ENCODE data around the gene OTUB1. TPM values are rescaled to one million over a fixed set of nuclear protein-coding genes. Genes with fewer than 3 reads are reported as not detected.

The OTUB1 gene
- total and polyA plus RNA-seq, 4 donors, result 40.8 to 95.2 (median 72.3) TPM

- no peak overlapping the region for H3K4me3 ChIP-seq
- H3K36me3 ChIP-seq (ENCODE audit: control insufficient read depth in 4 of 4, insufficient read depth in 4 of 4, low read length in 4 of 4), result peaks cover 17 to 56% (median 25%) of the 10 kb centered on the region in 4 donors
- H3K27ac ChIP-seq (ENCODE audit: low read depth in 1 of 2, low read length in 1 of 2), result no peak overlapping the region
- H3K9me3 ChIP-seq (ENCODE audit: control insufficient read depth in 4 of 4, insufficient read depth in 3 of 4, low read length in 3 of 4), result peaks cover 0 to 3% (median 0%) of the 10 kb centered on the region in 4 donors
- TF ChIP-seq CTCF (IDR thresholded peaks at IDR 0.05; ENCODE audit: control extremely low read depth, extremely low read depth), result no peak
- 64% methylated on average over 6 of the region's 6 CpGs for WGBS, 2 donors
- peaks cover 0 to 3% (median 0%) of the 10 kb centered on the region in 5 donors for H3K4me1 ChIP-seq (ENCODE audit: control insufficient read depth in 5 of 5, insufficient read depth in 5 of 5, low read length in 5 of 5)
- ATAC-seq (ENCODE audit: insufficient read depth, low FRiP score) (no peak), DNase-seq (no peak)
- H3K9ac ChIP-seq (ENCODE audit: insufficient read depth in 1 of 2, low read length in 2 of 2), result no peak overlapping the region
- H3K27me3 ChIP-seq (ENCODE audit: control insufficient read depth in 3 of 3, insufficient read depth in 3 of 3, low read length in 2 of 3), result no peaks in the 10 kb centered on the region
Observed at GRCh38 chr11:63993993-63994392, 7.8 kb downstream of the OTUB1 start.

- no peak overlapping the region for H3K4me3 ChIP-seq
- no peaks in the 10 kb centered on the region for H3K27me3 ChIP-seq (ENCODE audit: control insufficient read depth in 3 of 3, insufficient read depth in 3 of 3, low read length in 2 of 3)
- peaks cover 0 to 3% (median 0%) of the 10 kb centered on the region in 4 donors for H3K9me3 ChIP-seq (ENCODE audit: control insufficient read depth in 4 of 4, insufficient read depth in 3 of 4, low read length in 3 of 4)
- H3K4me1 ChIP-seq (ENCODE audit: control insufficient read depth in 5 of 5, insufficient read depth in 5 of 5, low read length in 5 of 5), result peaks cover under 1 to 22% (median 13%) of the 10 kb centered on the region in 5 donors
- H3K36me3 ChIP-seq (ENCODE audit: control insufficient read depth in 4 of 4, insufficient read depth in 4 of 4, low read length in 4 of 4), result peaks cover 8 to 44% (median 17%) of the 10 kb centered on the region in 4 donors
- WGBS, 2 donors, result 92% methylated on average over 15 to 18 of the region's 18 CpGs
- H3K9ac ChIP-seq (ENCODE audit: insufficient read depth in 1 of 2, low read length in 2 of 2), result no peak overlapping the region
- DNase-seq (no peak), ATAC-seq (ENCODE audit: insufficient read depth, low FRiP score) (no peak)
- TF ChIP-seq CTCF (IDR thresholded peaks at IDR 0.05; ENCODE audit: control extremely low read depth, extremely low read depth), result no peak
- H3K27ac ChIP-seq (ENCODE audit: low read depth in 1 of 2, low read length in 1 of 2), result no peak overlapping the region
Observed at GRCh38 chr11:63996512-63996911, 10.3 kb downstream of the OTUB1 start.

- DNase-seq (no peak), ATAC-seq (ENCODE audit: insufficient read depth, low FRiP score) (no peak)
- Histone ChIP-seq H3K4me3 (no peak overlapping the region), H3K27me3 (ENCODE audit: control insufficient read depth in 3 of 3, insufficient read depth in 3 of 3, low read length in 2 of 3) (no peaks in the 10 kb centered on the region), H3K9ac (ENCODE audit: insufficient read depth in 1 of 2, low read length in 2 of 2) (no peak overlapping the region), H3K4me1 (ENCODE audit: control insufficient read depth in 5 of 5, insufficient read depth in 5 of 5, low read length in 5 of 5) (peaks cover 4 to 29% (median 16%) of the 10 kb centered on the region in 5 donors), H3K36me3 (ENCODE audit: control insufficient read depth in 4 of 4, insufficient read depth in 4 of 4, low read length in 4 of 4) (peaks cover 6 to 42% (median 16%) of the 10 kb centered on the region in 4 donors), H3K27ac (ENCODE audit: low read depth in 1 of 2, low read length in 1 of 2) (no peak overlapping the region), H3K9me3 (ENCODE audit: control insufficient read depth in 4 of 4, insufficient read depth in 3 of 4, low read length in 3 of 4) (peaks cover 0 to 3% (median 0%) of the 10 kb centered on the region in 4 donors)
- TF ChIP-seq CTCF (IDR thresholded peaks at IDR 0.05; ENCODE audit: control extremely low read depth, extremely low read depth), result no peak
- WGBS, 2 donors, result 95% methylated on average over 27 of the region's 27 CpGs
Observed at GRCh38 chr11:63997104-63997700, 11.0 kb downstream of the OTUB1 start.

Measured in lung (tissue), 12 donors.